Neural crest cell (in vitro differentiated cells): ENCODE data around the gene MEGF9. TPM values are rescaled to one million over a fixed set of nuclear protein-coding genes. Genes with fewer than 3 reads are reported as not detected.

Experiments used
- DNase-seq: peaks from one replicate; pipeline ENCODE4 v3.0.0; 2021; ENCODE audit warnings: low read depth, mixed read lengths, low spot score
- H3K27ac Mint-ChIP-seq: one replicate; pipeline ENCODE4 v1.8.0; 2021; ENCODE audit warnings: mild to moderate bottlenecking, mixed read lengths; ENCODE audit not compliant: unreplicated experiment
- H3K27me3 Mint-ChIP-seq: 2 replicates; pipeline ENCODE4 v1.8.0; 2021; ENCODE audit warnings: low read depth, mild to moderate bottlenecking, mixed read lengths
- H3K36me3 Mint-ChIP-seq: 2 replicates; pipeline ENCODE4 v1.8.0; 2021; ENCODE audit warnings: low read depth, mild to moderate bottlenecking, mixed read lengths
- H3K4me1 Mint-ChIP-seq: 2 replicates; pipeline ENCODE4 v1.8.0; 2021; ENCODE audit warnings: mixed read lengths
- H3K4me3 Mint-ChIP-seq: one replicate; pipeline ENCODE4 v1.8.0; 2021; ENCODE audit warnings: mild to moderate bottlenecking, mixed read lengths
- H3K9me3 Mint-ChIP-seq: 2 replicates; pipeline ENCODE4 v1.8.0; 2021; ENCODE audit warnings: mixed read lengths
- CTCF ChIP-seq: fragments of 200-600 bp; sonication (generic); conservative IDR thresholded peaks from 2 replicates; pipeline ENCODE4 v1.5.0; 2021; ENCODE audit warnings: antibody characterized with exemption, mild to moderate bottlenecking
- total RNA-seq: library from RNA; stranded (reverse); gene quantifications from 2 replicates; pipeline ENCODE4 v1.2.1, GENCODE V29; 2021

Gene MEGF9
- total RNA-seq, 1 donor from 2014 or later = 22.2 TPM

GRCh38 chr9:120562861-120563443 is 151.3 kb downstream of the MEGF9 start:
- no peaks in the 10 kb centered on the region for H3K9me3 Mint-ChIP-seq
- H3K4me3 Mint-ChIP-seq = no peak overlapping the region
- TF ChIP-seq CTCF = no peak
- H3K36me3 Mint-ChIP-seq = peaks cover 21% of the 10 kb centered on the region
- H3K27ac Mint-ChIP-seq = no peak overlapping the region
- H3K27me3 Mint-ChIP-seq = no peaks in the 10 kb centered on the region
- H3K4me1 Mint-ChIP-seq = peaks cover 6% of the 10 kb centered on the region
- DNase-seq = no peak

- peaks cover 6% of the 10 kb centered on the region for H3K4me1 Mint-ChIP-seq
- peaks cover 18% of the 10 kb centered on the region for H3K36me3 Mint-ChIP-seq
- no peak overlapping the region for H3K4me3 Mint-ChIP-seq
- no peak for TF ChIP-seq CTCF
- no peaks in the 10 kb centered on the region for H3K9me3 Mint-ChIP-seq
- DNase-seq = no peak
- H3K27ac Mint-ChIP-seq = no peak overlapping the region
- no peaks in the 10 kb centered on the region for H3K27me3 Mint-ChIP-seq
Measured at GRCh38 chr9:120561709-120562108, 152.6 kb downstream of the MEGF9 start.

GRCh38 chr9:120559546-120559945 is 154.7 kb downstream of the MEGF9 start:
- no peak for DNase-seq
- Mint-ChIP-seq H3K27ac (no peak overlapping the region), H3K36me3 (peaks cover 15% of the 10 kb centered on the region), H3K4me1 (peaks cover 6% of the 10 kb centered on the region), H3K4me3 (no peak overlapping the region), H3K27me3 (no peaks in the 10 kb centered on the region), H3K9me3 (no peaks in the 10 kb centered on the region)
- TF ChIP-seq CTCF = no peak

GRCh38 chr9:120558454-120558853 is 155.8 kb downstream of the MEGF9 start:
- no peak for TF ChIP-seq CTCF
- H3K4me3 Mint-ChIP-seq = no peak overlapping the region
- peaks cover 6% of the 10 kb centered on the region for H3K4me1 Mint-ChIP-seq
- no peaks in the 10 kb centered on the region for H3K9me3 Mint-ChIP-seq
- no peak for DNase-seq
- H3K36me3 Mint-ChIP-seq = peaks cover 13% of the 10 kb centered on the region
- H3K27me3 Mint-ChIP-seq = no peaks in the 10 kb centered on the region
- H3K27ac Mint-ChIP-seq = no peak overlapping the region

GRCh38 chr9:120557205-120557604 is 157.1 kb downstream of the MEGF9 start:
- DNase-seq = no peak
- Mint-ChIP-seq H3K36me3 (peaks cover 11% of the 10 kb centered on the region), H3K4me3 (no peak overlapping the region), H3K27ac (peak overlapping the region; percentile 45), H3K27me3 (no peaks in the 10 kb centered on the region), H3K4me1 (peaks cover 6% of the 10 kb centered on the region), H3K9me3 (no peaks in the 10 kb centered on the region)
- TF ChIP-seq CTCF = no peak
